HL-60 (cell line): Measurements from ENCODE around the gene EXOC2.

Experiments used
- GABPA ChIP-seq: IDR thresholded peaks from 2 replicates; pipeline ENCODE4 v1.6.1; 2012; ENCODE audit warnings: low read depth
- POLR2AphosphoS5 ChIP-seq: IDR thresholded peaks from 2 replicates; pipeline ENCODE4 v1.6.1; 2012; ENCODE audit warnings: low read depth
- TF ChIP-seq, protein P1 (sequence below): IDR thresholded peaks from one replicate; pipeline ENCODE4 v1.5.1; 2011; ENCODE audit warnings: low read length, control low read depth, inconsistent platforms; ENCODE audit not compliant: insufficient read depth
- TF ChIP-seq, protein P2 (sequence below): IDR thresholded peaks from 2 replicates; pipeline ENCODE4 v1.6.1; 2012; ENCODE audit warnings: low read depth; ENCODE audit not compliant: insufficient replicate concordance

- TF ChIP-seq, protein P1, sequence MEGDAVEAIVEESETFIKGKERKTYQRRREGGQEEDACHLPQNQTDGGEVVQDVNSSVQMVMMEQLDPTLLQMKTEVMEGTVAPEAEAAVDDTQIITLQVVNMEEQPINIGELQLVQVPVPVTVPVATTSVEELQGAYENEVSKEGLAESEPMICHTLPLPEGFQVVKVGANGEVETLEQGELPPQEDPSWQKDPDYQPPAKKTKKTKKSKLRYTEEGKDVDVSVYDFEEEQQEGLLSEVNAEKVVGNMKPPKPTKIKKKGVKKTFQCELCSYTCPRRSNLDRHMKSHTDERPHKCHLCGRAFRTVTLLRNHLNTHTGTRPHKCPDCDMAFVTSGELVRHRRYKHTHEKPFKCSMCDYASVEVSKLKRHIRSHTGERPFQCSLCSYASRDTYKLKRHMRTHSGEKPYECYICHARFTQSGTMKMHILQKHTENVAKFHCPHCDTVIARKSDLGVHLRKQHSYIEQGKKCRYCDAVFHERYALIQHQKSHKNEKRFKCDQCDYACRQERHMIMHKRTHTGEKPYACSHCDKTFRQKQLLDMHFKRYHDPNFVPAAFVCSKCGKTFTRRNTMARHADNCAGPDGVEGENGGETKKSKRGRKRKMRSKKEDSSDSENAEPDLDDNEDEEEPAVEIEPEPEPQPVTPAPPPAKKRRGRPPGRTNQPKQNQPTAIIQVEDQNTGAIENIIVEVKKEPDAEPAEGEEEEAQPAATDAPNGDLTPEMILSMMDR = no peak
- TF ChIP-seq, protein P2, sequence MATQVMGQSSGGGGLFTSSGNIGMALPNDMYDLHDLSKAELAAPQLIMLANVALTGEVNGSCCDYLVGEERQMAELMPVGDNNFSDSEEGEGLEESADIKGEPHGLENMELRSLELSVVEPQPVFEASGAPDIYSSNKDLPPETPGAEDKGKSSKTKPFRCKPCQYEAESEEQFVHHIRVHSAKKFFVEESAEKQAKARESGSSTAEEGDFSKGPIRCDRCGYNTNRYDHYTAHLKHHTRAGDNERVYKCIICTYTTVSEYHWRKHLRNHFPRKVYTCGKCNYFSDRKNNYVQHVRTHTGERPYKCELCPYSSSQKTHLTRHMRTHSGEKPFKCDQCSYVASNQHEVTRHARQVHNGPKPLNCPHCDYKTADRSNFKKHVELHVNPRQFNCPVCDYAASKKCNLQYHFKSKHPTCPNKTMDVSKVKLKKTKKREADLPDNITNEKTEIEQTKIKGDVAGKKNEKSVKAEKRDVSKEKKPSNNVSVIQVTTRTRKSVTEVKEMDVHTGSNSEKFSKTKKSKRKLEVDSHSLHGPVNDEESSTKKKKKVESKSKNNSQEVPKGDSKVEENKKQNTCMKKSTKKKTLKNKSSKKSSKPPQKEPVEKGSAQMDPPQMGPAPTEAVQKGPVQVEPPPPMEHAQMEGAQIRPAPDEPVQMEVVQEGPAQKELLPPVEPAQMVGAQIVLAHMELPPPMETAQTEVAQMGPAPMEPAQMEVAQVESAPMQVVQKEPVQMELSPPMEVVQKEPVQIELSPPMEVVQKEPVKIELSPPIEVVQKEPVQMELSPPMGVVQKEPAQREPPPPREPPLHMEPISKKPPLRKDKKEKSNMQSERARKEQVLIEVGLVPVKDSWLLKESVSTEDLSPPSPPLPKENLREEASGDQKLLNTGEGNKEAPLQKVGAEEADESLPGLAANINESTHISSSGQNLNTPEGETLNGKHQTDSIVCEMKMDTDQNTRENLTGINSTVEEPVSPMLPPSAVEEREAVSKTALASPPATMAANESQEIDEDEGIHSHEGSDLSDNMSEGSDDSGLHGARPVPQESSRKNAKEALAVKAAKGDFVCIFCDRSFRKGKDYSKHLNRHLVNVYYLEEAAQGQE = no peak
- TF ChIP-seq POLR2AphosphoS5 (no peak), GABPA (no peak)
Observed at GRCh38 chr6:528989-529388, 163.9 kb downstream of the EXOC2 start.
